Retinal pigment epithelial cell (primary cell): ENCODE results near the gene IGFBPL1.
A peak's percentile ranks its signal among the peaks of the same experiment; 100 is the strongest.
"Not testable (repeated sequence)": the region's sequence is repeated elsewhere in the genome, so short reads cannot be mapped to it uniquely, and the experiment has no call there.

Source experiments
- DNase-seq: peaks from one replicate; pipeline ENCODE4 v3.0.0-alpha.2; 2010; ENCODE audit warnings: low read depth
- H3K4me3 ChIP-seq: 2 replicates; pipeline ENCODE4 v1.5.1; 2011; ENCODE audit warnings: mild to moderate bottlenecking, low read length, control low read depth, moderate library complexity
- TF ChIP-seq, protein P1 (sequence below): conservative IDR thresholded peaks from 2 replicates; pipeline ENCODE4 v1.5.1; 2011; ENCODE audit warnings: low read depth, low read length, control low read depth, inconsistent platforms

Gene IGFBPL1, protein sequence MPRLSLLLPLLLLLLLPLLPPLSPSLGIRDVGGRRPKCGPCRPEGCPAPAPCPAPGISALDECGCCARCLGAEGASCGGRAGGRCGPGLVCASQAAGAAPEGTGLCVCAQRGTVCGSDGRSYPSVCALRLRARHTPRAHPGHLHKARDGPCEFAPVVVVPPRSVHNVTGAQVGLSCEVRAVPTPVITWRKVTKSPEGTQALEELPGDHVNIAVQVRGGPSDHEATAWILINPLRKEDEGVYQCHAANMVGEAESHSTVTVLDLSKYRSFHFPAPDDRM

GRCh38 chr9:38423973-38424843, at the start of gene IGFBPL1:
Gene IGFBPL1 (minus strand): TSS chr9:38424454. CDS start chr9:38424424, 30 bp downstream.
- no peak for DNase-seq
- peak within 1 kb of the TSS; percentile 41 for H3K4me3 ChIP-seq

DNA sequence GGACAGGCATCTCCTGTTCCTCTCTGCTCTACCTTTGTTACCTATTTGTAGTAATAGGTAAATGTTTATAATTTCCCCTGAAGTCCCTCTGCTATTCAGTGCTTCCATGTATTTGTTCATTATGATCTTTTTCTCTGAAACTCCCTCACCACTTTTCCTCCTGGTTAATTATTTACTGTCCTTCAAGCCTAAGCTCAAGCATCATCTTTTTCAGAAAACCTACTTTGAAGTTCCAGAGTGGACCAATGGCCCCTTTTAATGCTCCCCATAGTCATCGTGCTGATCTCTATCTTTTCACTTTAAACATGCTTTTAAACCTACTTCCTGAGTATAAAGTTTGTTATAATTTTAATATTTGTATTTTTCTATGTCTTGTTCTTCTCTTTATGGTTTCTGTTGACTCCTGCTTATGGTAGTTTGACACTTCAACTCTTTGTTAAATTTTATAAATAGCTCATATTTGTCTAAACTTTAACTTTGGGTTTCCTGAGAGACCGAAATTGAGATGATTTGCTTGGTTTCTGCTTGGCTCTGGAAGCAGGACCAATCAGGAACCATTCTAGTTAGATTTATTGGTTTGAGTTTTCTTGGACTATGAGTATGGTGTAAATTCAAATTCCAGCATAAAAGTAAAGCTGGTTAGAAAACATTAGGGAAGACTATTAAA, 48.5 kb upstream of the IGFBPL1 start:
- not testable (repeated sequence) for H3K4me3 ChIP-seq, DNase-seq

More at GRCh38 chr9:38423973-38424843, at the start of gene IGFBPL1:
- TF ChIP-seq, protein P1, sequence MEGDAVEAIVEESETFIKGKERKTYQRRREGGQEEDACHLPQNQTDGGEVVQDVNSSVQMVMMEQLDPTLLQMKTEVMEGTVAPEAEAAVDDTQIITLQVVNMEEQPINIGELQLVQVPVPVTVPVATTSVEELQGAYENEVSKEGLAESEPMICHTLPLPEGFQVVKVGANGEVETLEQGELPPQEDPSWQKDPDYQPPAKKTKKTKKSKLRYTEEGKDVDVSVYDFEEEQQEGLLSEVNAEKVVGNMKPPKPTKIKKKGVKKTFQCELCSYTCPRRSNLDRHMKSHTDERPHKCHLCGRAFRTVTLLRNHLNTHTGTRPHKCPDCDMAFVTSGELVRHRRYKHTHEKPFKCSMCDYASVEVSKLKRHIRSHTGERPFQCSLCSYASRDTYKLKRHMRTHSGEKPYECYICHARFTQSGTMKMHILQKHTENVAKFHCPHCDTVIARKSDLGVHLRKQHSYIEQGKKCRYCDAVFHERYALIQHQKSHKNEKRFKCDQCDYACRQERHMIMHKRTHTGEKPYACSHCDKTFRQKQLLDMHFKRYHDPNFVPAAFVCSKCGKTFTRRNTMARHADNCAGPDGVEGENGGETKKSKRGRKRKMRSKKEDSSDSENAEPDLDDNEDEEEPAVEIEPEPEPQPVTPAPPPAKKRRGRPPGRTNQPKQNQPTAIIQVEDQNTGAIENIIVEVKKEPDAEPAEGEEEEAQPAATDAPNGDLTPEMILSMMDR = no peak

- TF ChIP-seq, protein P1 = no peak
- DNase-seq = no peak
- no peak overlapping the region for H3K4me3 ChIP-seq
Measured at GRCh38 chr9:38467404-38467803, 43.1 kb upstream of the IGFBPL1 start.

DNA sequence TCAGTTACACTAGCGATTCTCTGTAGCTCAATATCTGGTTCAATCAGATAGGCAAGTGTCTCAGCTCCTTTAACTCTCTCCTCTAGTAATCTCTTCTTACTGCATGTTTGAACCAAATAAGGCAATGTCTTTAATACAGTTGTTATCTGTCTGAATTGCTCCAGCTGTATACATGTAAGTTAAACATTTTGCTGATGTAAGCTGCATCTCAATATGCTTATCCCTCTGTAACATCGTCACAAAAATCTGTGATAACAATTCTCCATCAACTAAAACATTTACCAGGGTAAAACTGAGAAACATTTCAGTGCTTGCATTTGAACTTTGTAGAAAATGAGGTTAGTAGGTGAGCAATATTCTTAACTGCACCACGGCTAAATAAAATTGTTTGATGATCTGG, 29.6 kb upstream of the IGFBPL1 start:
- TF ChIP-seq, protein P1 = no peak
- H3K4me3 ChIP-seq = no peak overlapping the region
- DNase-seq = no peak

GRCh38 chr9:38451162-38451561, 26.9 kb upstream of the IGFBPL1 start:
- TF ChIP-seq, protein P1 = no peak
- H3K4me3 ChIP-seq = no peak overlapping the region
- DNase-seq = no peak

GRCh38 chr9:38447703-38448102, 23.4 kb upstream of the IGFBPL1 start:
- TF ChIP-seq, protein P1 = no peak
- no peak overlapping the region for H3K4me3 ChIP-seq
- no peak for DNase-seq
